Small intestine (tissue), 7 donors: ENCODE measurements around the gene PLA2G4D. TPM values are rescaled to one million over a fixed set of nuclear protein-coding genes. Genes with fewer than 3 reads are reported as not detected.

Experiments used
- DNase-seq, 2 donors: peaks; one replicate each; pipeline versions ENCODE4 v3.0.0 to v3.0.0-alpha.2; 2013
- FAIRE-seq: peaks from 2 replicates; lab custom pipeline; 2012; peaks lifted over from hg19 to GRCh38; lab: Jason Lieb, UNC
- H3K27ac ChIP-seq, 3 donors: one replicate each; pipeline ENCODE4 v1.5.1; 2013; ENCODE audit warnings: low read length in 2 of 3, mild to moderate bottlenecking in 2 of 3, control low read depth in 1 of 3, inconsistent platforms in 1 of 3, low read depth in 1 of 3, moderate library complexity in 1 of 3
- H3K27me3 ChIP-seq, 3 donors: one replicate each; pipeline ENCODE4 v1.6.1; 2013; ENCODE audit warnings: low read length in 3 of 3, inconsistent platforms in 1 of 3; ENCODE audit not compliant: control insufficient read depth in 3 of 3, insufficient read depth in 3 of 3
- H3K36me3 ChIP-seq, 3 donors: one replicate each; pipeline ENCODE4 v1.6.1; 2013; ENCODE audit warnings: low read length in 3 of 3, inconsistent platforms in 1 of 3, low read depth in 1 of 3, mild to moderate bottlenecking in 1 of 3, moderate library complexity in 1 of 3; ENCODE audit not compliant: control insufficient read depth in 3 of 3, insufficient read depth in 2 of 3
- H3K4me1 ChIP-seq, 3 donors: one replicate each; pipeline ENCODE4 v1.6.1; 2013; ENCODE audit warnings: low read length in 2 of 3, inconsistent platforms in 1 of 3, low read depth in 1 of 3, mild to moderate bottlenecking in 1 of 3, moderate library complexity in 1 of 3; ENCODE audit not compliant: control insufficient read depth in 3 of 3, insufficient read depth in 2 of 3
- H3K4me3 ChIP-seq, 3 donors: one replicate each; pipeline ENCODE4 v1.5.1; 2013; ENCODE audit warnings: low read length in 3 of 3, control low read depth in 1 of 3, inconsistent platforms in 1 of 3, low read depth in 1 of 3, mild to moderate bottlenecking in 1 of 3, moderate library complexity in 1 of 3
- H3K9me3 ChIP-seq, 2 donors: one replicate each; pipeline ENCODE4 v1.6.1; 2013; ENCODE audit warnings: low read depth in 1 of 2, low read length in 1 of 2; ENCODE audit not compliant: control insufficient read depth in 2 of 2, insufficient read depth in 1 of 2
- WGBS, 3 donors: extraction: QIAGEN DNeasy Blood & Tissue Kit; methylation state at CpG; one replicate each; pipeline ENCODE4 v1.1.7; 2013; 5-methylcytosine and 5-hydroxymethylcytosine counted together
- polyA plus RNA-seq, 4 donors: library from polyadenylated mRNA; stranded (reverse) in 3 of 4; unstranded in 1 of 4; fragments of 200-250 nt in 3 of 4; fragments of 120-200 nt in 1 of 4; gene quantifications; one replicate each; pipeline versions ENCODE4 v1.2.1 to v1.2.3, GENCODE V29; 2013
- donor health status: healthy with polysubstance abuse.
- donor health status: control.
- donor health status: control.
- donor health status: Bipolar disorder and iron deficiency.
- donor health status: healthy.

Gene PLA2G4D
- polyA plus RNA-seq, 4 donors, result 0.18 to 0.22 (median 0.18) TPM; not detected in 1

DNA sequence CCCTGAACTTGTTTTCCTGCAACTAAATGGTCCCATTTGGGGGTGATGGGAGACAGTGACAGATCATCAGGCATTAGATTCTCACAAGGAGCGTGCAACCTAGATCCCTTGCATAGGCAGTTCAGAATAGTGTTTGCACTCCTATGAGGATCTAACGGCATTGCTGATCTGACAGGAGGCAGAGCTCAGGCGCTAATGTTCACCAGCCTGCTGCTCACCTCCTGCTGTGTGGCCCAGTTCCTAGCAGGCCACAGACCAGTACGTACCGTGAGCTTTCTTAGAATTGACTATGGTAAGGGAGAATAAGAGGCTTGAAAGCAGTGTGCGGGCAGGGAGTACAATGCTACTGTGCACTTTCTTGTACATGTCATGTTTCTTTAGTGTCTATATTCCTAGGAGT is 56.0 kb downstream of the PLA2G4D start:
- Histone ChIP-seq H3K27ac (no peak overlapping the region), H3K4me3 (no peak overlapping the region), H3K4me1 (peaks cover 0 to 5% (median 0%) of the 10 kb centered on the region in 3 donors), H3K27me3 (no peaks in the 10 kb centered on the region), H3K9me3 (no peaks in the 10 kb centered on the region), H3K36me3 (no peaks in the 10 kb centered on the region)
- FAIRE-seq (no peak), DNase-seq (no peak)
- 89 to 95% (median 93%) methylated on average over 6 of the region's 6 CpGs for WGBS, 3 donors

DNA sequence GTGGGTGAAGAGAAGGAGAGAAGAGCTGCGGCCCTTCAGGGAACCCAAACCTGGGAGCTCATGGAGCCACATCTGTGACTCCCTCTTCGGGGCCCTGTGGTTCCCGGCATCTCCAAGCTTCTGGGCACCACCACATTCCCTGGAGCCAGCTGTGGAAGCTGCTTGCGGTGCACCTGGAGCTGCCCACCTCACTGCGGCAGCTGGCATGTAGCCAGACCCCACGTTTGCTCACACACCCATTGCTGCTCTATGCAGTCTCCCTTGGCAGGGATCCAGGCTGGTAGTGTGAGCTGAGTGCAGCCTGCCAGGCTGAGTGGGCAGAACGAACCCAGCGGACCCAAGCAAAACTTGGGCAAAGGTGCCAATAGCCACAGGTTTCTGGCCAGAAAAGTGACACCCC is 56.7 kb downstream of the PLA2G4D start:
- 37 to 61% (median 48%) methylated on average over 8 of the region's 8 CpGs for WGBS, 3 donors
- Histone ChIP-seq H3K4me1 (peaks cover 0 to 5% (median 0%) of the 10 kb centered on the region in 3 donors), H3K36me3 (no peaks in the 10 kb centered on the region), H3K9me3 (no peaks in the 10 kb centered on the region), H3K4me3 (no peak overlapping the region), H3K27me3 (no peaks in the 10 kb centered on the region), H3K27ac (no peak overlapping the region)
- DNase-seq (peak in 1 of 2 donors; percentile 42), FAIRE-seq (no peak)

DNA sequence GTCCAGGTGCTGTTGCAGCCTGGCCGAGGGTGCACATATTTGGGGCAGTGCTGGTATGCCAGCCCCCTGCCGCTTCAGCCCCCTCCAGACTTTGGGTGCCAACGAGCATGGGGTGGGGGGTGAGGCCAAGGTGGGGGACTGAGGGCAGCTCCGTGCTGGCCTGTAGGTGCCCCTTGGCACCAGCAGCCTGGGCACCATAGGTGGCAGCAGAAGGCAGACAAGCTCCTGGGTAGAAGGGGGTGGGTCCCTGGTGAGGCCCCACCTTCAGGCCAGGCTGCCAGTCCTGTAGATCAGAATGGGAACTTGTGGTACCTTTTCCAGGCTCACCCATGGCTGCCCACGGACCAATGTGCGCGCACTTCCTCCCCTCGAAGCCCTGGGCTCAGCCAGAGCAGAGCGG is 57.4 kb downstream of the PLA2G4D start:
- no peaks in the 10 kb centered on the region for H3K27me3 ChIP-seq
- no peak for FAIRE-seq
- 88 to 91% (median 90%) methylated on average over 9 of the region's 9 CpGs for WGBS, 3 donors
- peaks cover 0 to 5% (median 0%) of the 10 kb centered on the region in 3 donors for H3K4me1 ChIP-seq
- no peaks in the 10 kb centered on the region for H3K9me3 ChIP-seq
- no peak for DNase-seq
- H3K27ac ChIP-seq, result no peak overlapping the region
- no peak overlapping the region for H3K4me3 ChIP-seq
- no peaks in the 10 kb centered on the region for H3K36me3 ChIP-seq

DNA sequence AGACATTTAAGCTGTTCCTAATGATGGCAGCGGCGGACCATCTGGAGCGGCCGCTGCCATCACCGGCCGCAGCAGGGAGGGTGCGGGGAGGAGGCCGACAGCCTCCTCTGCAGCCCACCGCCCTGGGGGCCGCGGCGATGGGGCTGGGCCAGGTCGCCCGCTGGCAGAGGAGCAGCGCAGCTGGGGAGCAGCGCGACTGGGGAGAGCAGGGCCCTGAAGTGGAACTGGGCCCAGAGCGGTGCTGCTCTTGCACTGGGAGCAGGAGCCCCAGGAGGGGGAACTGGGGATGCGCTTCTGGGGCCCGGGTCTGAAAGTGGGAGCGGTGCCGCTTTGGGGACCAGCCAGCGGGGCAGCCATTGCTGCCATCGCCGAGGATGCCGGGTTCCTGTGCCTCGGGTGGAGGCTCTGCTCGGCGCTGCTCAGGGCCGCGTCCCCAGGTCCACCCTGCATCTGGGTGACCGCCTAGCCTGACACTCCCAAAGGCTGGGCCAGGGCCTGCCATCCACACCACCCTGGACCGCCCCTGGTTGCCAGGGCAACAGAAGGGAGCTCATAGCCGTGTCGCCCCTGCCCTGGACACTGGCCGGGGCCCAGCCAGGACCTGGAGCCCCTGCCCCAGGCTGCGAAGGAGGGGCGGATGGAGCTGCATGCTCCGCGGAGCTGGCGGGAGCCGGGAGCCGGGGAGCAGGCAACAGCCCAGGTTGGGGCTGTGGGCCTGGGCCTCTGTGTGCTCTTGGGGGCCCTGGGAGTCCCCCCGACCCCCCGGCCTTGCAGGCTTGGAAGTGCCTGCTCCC is 58.1 kb downstream of the PLA2G4D start:
- Histone ChIP-seq H3K27ac (no peak overlapping the region), H3K9me3 (no peaks in the 10 kb centered on the region), H3K4me3 (no peak overlapping the region), H3K4me1 (peaks cover 0 to 5% (median 0%) of the 10 kb centered on the region in 3 donors), H3K27me3 (no peaks in the 10 kb centered on the region), H3K36me3 (no peaks in the 10 kb centered on the region)
- WGBS, 3 donors, result 90 to 93% (median 93%) methylated on average over 27 to 45 of the region's 45 CpGs
- DNase-seq (no peak), FAIRE-seq (no peak)

DNA sequence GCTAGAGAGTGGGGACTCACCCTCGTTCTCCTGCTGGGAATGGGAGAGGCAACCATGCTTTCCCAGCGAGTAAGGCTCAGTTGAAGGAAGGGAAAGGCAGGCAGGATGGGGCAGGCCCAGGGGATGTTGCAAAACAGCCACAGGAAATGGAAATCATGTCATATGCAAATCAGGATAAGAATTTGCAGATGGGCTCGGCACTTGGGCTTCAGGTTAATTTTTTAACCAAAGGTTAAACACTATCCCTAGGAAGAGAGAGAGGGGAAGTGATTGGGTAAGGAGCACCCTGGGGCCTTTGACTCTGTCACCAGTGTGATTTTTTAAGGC is 59.0 kb downstream of the PLA2G4D start:
- Histone ChIP-seq H3K36me3 (no peaks in the 10 kb centered on the region), H3K4me1 (peaks cover 0 to 5% (median 0%) of the 10 kb centered on the region in 3 donors), H3K9me3 (no peaks in the 10 kb centered on the region), H3K27me3 (no peaks in the 10 kb centered on the region), H3K27ac (peak overlapping the region in 1 of 3 donors; percentile 1), H3K4me3 (no peak overlapping the region)
- DNase-seq (peak in 1 of 2 donors; percentile 52), FAIRE-seq (no peak)
- WGBS, 3 donors, result 32 to 37% (median 36%) methylated on average over 3 of the region's 3 CpGs

DNA sequence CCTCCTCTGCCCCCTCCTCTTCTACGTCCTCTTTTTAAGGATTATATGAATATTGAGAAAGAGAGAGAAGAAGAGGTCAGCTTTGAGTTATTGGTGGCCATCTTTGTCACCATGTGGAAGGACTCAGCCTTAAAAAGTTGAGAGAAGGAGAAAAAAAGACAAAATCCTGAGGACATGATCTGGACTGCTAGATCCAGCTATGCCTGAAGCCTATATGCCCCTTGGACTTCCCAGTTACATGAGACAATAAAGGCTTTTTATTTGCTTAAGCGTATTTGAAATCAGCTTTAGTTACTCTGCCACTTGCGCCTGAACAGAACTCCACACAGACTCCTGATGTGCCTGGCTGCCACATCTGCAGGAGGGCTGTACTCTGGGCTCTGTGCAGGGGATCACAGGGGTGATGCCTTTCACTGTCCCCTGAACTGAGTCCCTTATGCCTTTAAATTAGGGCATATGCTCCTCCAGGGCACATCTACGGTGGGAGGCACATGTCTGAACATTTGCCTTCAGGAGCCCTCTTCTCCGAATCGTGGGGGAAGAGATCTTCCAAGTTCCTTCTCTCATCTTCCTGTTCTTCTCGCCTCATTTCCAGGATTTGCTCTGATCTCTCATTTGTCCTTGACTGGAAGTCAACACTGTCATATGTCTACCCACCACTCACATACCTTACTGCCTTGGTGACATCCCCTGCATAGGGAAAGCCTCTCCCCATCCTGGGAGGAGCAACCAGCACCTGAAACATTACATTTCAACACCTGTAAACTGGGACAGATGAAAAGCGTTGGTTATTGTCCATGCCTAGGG is 59.5 kb downstream of the PLA2G4D start:
- DNase-seq (no peak), FAIRE-seq (no peak)
- no peaks in the 10 kb centered on the region for H3K36me3 ChIP-seq
- H3K4me1 ChIP-seq, result peaks cover 0 to 5% (median 0%) of the 10 kb centered on the region in 3 donors
- H3K27me3 ChIP-seq, result no peaks in the 10 kb centered on the region
- WGBS, 3 donors, result 72 to 73% (median 73%) methylated on average over 8 of the region's 8 CpGs
- peak overlapping the region in 1 of 3 donors; percentile 1 for H3K27ac ChIP-seq
- no peak overlapping the region for H3K4me3 ChIP-seq
- no peaks in the 10 kb centered on the region for H3K9me3 ChIP-seq

DNA sequence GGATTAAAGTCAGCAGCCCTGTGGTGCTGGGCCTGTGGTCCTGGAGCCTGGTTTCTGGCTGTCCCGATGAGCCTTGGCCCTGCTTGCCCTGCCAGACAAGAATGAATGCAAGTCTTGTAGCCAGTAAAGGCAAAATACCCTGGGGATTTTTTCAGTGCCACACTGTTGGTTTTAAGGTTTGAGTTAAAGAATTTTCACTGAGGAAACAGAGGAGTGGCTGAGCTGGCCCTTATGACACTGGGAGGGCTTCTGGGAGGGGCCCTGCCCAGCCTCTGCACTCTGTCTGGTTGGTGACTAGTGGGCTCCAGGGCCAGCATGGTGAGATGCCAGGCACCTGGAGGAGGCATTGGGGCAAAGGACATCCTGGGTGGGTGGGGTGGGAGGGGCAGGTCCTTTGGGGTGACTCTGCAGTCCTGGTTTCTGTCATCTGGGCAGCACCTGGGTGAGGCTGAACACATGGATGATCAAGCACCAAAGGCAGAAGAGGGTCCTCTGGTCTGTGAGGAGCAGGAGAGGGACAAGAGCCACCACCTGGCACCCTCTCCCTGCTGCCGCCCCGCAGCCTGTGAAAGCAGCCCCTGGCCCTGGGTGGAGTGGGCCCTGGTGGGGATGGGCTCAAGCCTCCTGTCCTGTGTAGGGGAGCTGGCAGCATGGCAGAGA is 61.0 kb downstream of the PLA2G4D start:
- FAIRE-seq (no peak), DNase-seq (no peak)
- no peaks in the 10 kb centered on the region for H3K36me3 ChIP-seq
- 81 to 91% (median 82%) methylated on average over 3 of the region's 3 CpGs for WGBS, 3 donors
- H3K9me3 ChIP-seq, result no peaks in the 10 kb centered on the region
- H3K27me3 ChIP-seq, result no peaks in the 10 kb centered on the region
- H3K4me1 ChIP-seq, result peaks cover 0 to 5% (median 0%) of the 10 kb centered on the region in 3 donors
- no peak overlapping the region for H3K4me3 ChIP-seq
- H3K27ac ChIP-seq, result no peak overlapping the region
